Measurements from ENCODE around the gene SIRT3.

- TF ChIP-seq MAFK (IDR thresholded peaks at IDR 0.05; ENCODE audit: low read depth, low read length) = no peak
- no peak for TF ChIP-seq CTCF (conservative IDR thresholded peaks at IDR 0.05; ENCODE audit: low read depth, low read length)
- no peak for TF ChIP-seq POLR2A (IDR thresholded peaks at IDR 0.05; ENCODE audit: low read depth, low read length)
- TF ChIP-seq RAD21 (IDR thresholded peaks at IDR 0.05; ENCODE audit: low read length) = no peak
- no peak for TF ChIP-seq SMC3 (IDR thresholded peaks at IDR 0.05; ENCODE audit: low read depth, low read length)
- TF ChIP-seq MXI1 (IDR thresholded peaks at IDR 0.05; ENCODE audit: borderline replicate concordance, low read depth, low read length) = no peak
- no peak for TF ChIP-seq ELK1 (IDR thresholded peaks at IDR 0.05; ENCODE audit: borderline replicate concordance, low read depth, low read length)
- no peak for TF ChIP-seq MAZ (IDR thresholded peaks at IDR 0.05; ENCODE audit: borderline replicate concordance, low read depth, low read length)
- no peak for TF ChIP-seq RCOR1 (IDR thresholded peaks at IDR 0.05; ENCODE audit: insufficient replicate concordance, low read length)
- no peak for TF ChIP-seq BHLHE40 (IDR thresholded peaks at IDR 0.05; ENCODE audit: low read depth, low read length)
- TF ChIP-seq USF2 (IDR thresholded peaks at IDR 0.05; ENCODE audit: low read depth, low read length) = no peak
Observed at GRCh38 chr11:221998-222789, 13.9 kb downstream of the SIRT3 start.

Data from IMR-90 (cell line).